GM12891 (cell line): ENCODE measurements around the gene TALDO1.

Experiments used
- POLR2A ChIP-seq: IDR thresholded peaks from 2 replicates; pipeline ENCODE4 v1.6.1; 2011; ENCODE audit warnings: low read depth, low read length, control low read depth
- POLR2AphosphoS5 ChIP-seq: IDR thresholded peaks from 2 replicates; pipeline ENCODE4 v1.6.1; 2011; ENCODE audit warnings: low read depth, low read length, control low read depth

- TF ChIP-seq POLR2A (no peak), POLR2AphosphoS5 (no peak)
Observed at GRCh38 chr11:787084-787675, 39.9 kb downstream of the TALDO1 start.
